Right lobe of liver (tissue), 6 donors: Measurements from ENCODE around the gene PTF1A. TPM values are rescaled to one million over a fixed set of nuclear protein-coding genes. Genes with fewer than 3 reads are reported as not detected.

Experiments
- ATAC-seq, 4 donors: fragments of 200-7000 bp; cut with Tn5 transposase; one replicate each; pipeline ENCODE4 v1.9.1; 2020; ENCODE audit warnings: mild to moderate bottlenecking in 4 of 4, moderate library complexity in 4 of 4
- DNase-seq, 3 donors: peaks; one replicate each; pipeline ENCODE4 v3.0.0-alpha.2; 2020
- H3K27ac ChIP-seq, 3 donors: fragments of 200-600 bp; one replicate each; pipeline ENCODE4 v1.8.0; 2022
- H3K27me3 ChIP-seq, 2 donors: fragments of 200-600 bp; one replicate each; pipeline ENCODE4 v1.8.0; 2022
- H3K36me3 ChIP-seq, 4 donors: fragments of 200-600 bp; sonication (generic) in 1 of 4; one replicate each; pipeline versions ENCODE4 v1.5.1 to v1.8.0; 2017 to 2022; ENCODE audit warnings: control low read depth in 1 of 4
- H3K4me1 ChIP-seq, 4 donors: fragments of 200-600 bp; sonication (generic) in 1 of 4; one replicate each; pipeline versions ENCODE4 v1.5.1 to v1.8.0; 2017 to 2022; ENCODE audit warnings: control low read depth in 1 of 4
- H3K4me3 ChIP-seq, 3 donors: fragments of 200-600 bp; one replicate each; pipeline ENCODE4 v1.8.0; 2022
- H3K9me3 ChIP-seq, 4 donors: fragments of 200-600 bp; sonication (generic) in 1 of 4; one replicate each; pipeline versions ENCODE4 v1.5.1 to v1.8.0; 2017 to 2022; ENCODE audit warnings: control low read depth in 1 of 4
- POLR2A ChIP-seq: fragments of 450-650 bp; IDR thresholded peaks from one replicate; pipeline ENCODE4 v1.6.1; 2017; ENCODE audit warnings: antibody characterized with exemption, mild to moderate bottlenecking
- WGBS: methylation state at CpG from one replicate; pipeline ENCODE4 v1.1.6; 2018; ENCODE audit warnings: low coverage, low lambda C conversion rate; ENCODE audit not compliant: insufficient coverage; ENCODE audit errors: missing lambda C conversion rate; 5-methylcytosine and 5-hydroxymethylcytosine counted together
- intact Hi-C, 2 donors: fragments of 100-400 bp; cut with DNase I; formaldehyde crosslinking; loops; one replicate each; pipeline versions ENCODE4 v1.11.2 to v1.14.1; 2022
- total RNA-seq, 6 experiments: library from RNA; depleted of rRNA in 2 of 6; stranded (reverse); fragments of >200 nt in 2 of 6; fragmentation: NEBNext Ultra II Directional in 3 of 6; extraction: Animal tissue kit (Norgen Biotek cat#: 25700) in 3 of 6; gene quantifications; one replicate each; pipeline versions ENCODE4 v1.1.0 to v1.2.4, GENCODE V29; 2016 to 2023
- TF ChIP-seq, protein P1 (sequence below), 4 donors: fragments of 200-600 bp in 3 of 4; fragments of 450-650 bp in 1 of 4; IDR thresholded peaks; one replicate each; pipeline versions ENCODE4 v1.5.1 to v1.8.0; 2016 to 2022; ENCODE audit warnings: antibody characterized with exemption in 4 of 4, mild to moderate bottlenecking in 2 of 4
- donor health status: DM: no; HTN: yes; CAD: no.
- donor health status: DM: no; HTN: no; CAD: no.
- donor health status: DM: no; HTN: no; CAD: no.
- donor health status: DM: no; HTN: yes; CAD: no.
- donor health status: DM: no; HTN: yes; CAD: no.

The PTF1A gene
- total RNA-seq, 6 experiments from 2014 or later = not detected

GRCh38 chr10:23194471-23194965, 2.4 kb downstream of the PTF1A start:
- Histone ChIP-seq H3K27ac (no peak overlapping the region), H3K36me3 (no peaks in the 10 kb centered on the region), H3K4me1 (peaks cover 0 to 4% (median 0%) of the 10 kb centered on the region in 4 donors), H3K27me3 (peaks cover 5 to 32% of the 10 kb centered on the region in 2 donors), H3K9me3 (no peaks in the 10 kb centered on the region), H3K4me3 (no peak overlapping the region)
- 4% methylated on average over 8 of the region's 13 CpGs for WGBS
- no peak for TF ChIP-seq POLR2A
- TF ChIP-seq, protein P1, sequence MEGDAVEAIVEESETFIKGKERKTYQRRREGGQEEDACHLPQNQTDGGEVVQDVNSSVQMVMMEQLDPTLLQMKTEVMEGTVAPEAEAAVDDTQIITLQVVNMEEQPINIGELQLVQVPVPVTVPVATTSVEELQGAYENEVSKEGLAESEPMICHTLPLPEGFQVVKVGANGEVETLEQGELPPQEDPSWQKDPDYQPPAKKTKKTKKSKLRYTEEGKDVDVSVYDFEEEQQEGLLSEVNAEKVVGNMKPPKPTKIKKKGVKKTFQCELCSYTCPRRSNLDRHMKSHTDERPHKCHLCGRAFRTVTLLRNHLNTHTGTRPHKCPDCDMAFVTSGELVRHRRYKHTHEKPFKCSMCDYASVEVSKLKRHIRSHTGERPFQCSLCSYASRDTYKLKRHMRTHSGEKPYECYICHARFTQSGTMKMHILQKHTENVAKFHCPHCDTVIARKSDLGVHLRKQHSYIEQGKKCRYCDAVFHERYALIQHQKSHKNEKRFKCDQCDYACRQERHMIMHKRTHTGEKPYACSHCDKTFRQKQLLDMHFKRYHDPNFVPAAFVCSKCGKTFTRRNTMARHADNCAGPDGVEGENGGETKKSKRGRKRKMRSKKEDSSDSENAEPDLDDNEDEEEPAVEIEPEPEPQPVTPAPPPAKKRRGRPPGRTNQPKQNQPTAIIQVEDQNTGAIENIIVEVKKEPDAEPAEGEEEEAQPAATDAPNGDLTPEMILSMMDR (IDR thresholded peaks at IDR 0.05) = no peak
- intact Hi-C loops = no loop called here
- DNase-seq (no peak), ATAC-seq (no peak)

DNA sequence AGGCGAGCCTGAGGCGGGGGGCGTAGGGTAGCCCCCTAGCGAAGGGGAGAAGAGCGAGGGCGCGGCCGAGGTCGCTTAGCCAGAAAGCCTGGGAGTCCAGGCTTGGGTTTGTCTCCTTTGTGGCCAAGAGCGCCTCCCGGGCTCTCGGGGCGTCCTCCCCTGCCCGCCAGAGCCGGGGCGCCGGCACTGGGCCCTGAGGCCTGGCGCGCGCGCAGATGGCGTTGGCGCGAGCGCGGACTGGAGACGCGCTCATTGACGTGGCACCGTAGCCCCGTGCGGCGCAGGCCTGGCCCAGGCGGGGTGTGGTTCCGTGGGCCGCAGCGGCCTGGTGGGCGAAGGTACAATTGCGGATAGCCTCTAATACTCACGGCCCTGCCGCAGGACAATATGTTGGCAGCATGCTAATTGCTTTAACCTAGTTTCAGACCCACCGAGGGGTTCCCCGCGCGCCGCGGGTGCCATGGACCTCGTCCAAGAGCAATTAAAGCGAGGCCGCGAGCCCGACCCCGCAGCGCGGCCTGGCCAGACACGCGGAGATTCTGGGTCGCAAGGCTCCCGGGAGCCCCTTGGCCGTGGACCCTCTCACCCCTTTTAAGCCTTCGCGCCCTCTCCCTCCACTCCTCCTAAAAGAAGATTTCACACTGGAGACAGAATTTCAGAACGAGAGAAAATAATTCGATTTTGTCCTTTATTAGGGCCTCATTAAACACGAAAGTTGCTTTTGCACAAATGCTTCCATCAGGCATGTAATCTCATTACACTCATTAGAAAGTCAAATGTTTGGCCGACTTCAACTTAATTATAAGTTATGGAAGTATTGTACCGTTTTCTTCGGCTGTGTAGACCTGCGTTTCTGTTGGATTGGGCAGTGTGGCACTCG, 3.1 kb downstream of the PTF1A start:
- Histone ChIP-seq H3K36me3 (no peaks in the 10 kb centered on the region), H3K4me1 (peaks cover 0 to 4% (median 0%) of the 10 kb centered on the region in 4 donors), H3K27ac (no peak overlapping the region), H3K27me3 (peaks cover 8 to 32% of the 10 kb centered on the region in 2 donors), H3K4me3 (no peak overlapping the region), H3K9me3 (no peaks in the 10 kb centered on the region)
- DNase-seq = no peak
- intact Hi-C loops = no loop called here
- TF ChIP-seq POLR2A = no peak
- TF ChIP-seq, protein P1 (IDR thresholded peaks at IDR 0.05) = no peak
- 9% methylated on average over 12 of the region's 70 CpGs for WGBS
- ATAC-seq = no peak

DNA sequence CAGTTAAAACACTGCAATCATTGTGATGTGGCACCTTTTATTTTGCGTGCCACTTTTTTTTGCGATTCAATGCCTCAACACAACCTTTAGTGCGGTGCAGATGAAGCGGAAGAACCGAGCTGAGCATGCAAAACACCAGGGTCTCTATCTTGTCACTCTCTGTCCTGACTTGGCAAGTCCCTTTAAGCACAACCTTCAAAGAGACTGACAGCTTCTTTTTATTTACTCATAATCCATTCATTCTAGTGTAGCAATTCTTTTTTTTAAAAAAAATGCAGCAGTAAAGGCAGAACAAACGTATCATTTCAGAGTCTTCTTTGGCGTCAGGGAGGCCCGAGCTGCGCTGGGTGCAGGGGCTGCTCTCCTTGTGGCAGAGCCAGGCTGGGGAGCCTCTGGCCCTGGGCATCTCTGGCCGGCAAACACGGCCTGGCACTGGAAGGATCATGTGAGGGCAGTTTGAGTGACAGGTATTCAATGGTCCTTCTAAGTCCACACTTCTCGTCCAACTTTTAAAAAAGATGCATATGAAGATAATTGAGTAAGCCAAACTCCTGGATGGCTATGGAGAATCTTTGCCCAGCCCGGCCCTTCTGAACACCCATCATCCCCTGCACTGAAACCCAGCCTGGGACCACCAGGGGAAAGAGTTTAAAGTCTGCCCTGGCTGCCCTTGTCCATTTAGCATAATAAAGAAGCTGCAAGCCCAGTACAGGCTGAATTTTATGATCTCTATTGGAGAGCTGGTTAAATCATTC, 3.9 kb downstream of the PTF1A start:
- intact Hi-C loops = no loop called here
- Histone ChIP-seq H3K27ac (no peak overlapping the region), H3K9me3 (no peaks in the 10 kb centered on the region), H3K36me3 (no peaks in the 10 kb centered on the region), H3K4me3 (no peak overlapping the region), H3K4me1 (peaks cover 0 to 4% (median 0%) of the 10 kb centered on the region in 4 donors), H3K27me3 (peaks cover 8 to 32% of the 10 kb centered on the region in 2 donors)
- TF ChIP-seq, protein P1 (IDR thresholded peaks at IDR 0.05) = no peak
- no peak for TF ChIP-seq POLR2A
- DNase-seq (no peak), ATAC-seq (no peak)
- WGBS = 1% methylated on average over 13 of the region's 13 CpGs

- Histone ChIP-seq H3K36me3 (no peaks in the 10 kb centered on the region), H3K27me3 (peaks cover 8 to 30% of the 10 kb centered on the region in 2 donors), H3K4me1 (peaks cover 0 to 4% (median 0%) of the 10 kb centered on the region in 4 donors), H3K27ac (no peak overlapping the region), H3K9me3 (no peaks in the 10 kb centered on the region), H3K4me3 (no peak overlapping the region)
- 7% methylated on average over 3 of the region's 3 CpGs for WGBS
- intact Hi-C loops = no loop called here
- TF ChIP-seq, protein P1 (IDR thresholded peaks at IDR 0.05) = no peak
- TF ChIP-seq POLR2A = no peak
- DNase-seq (no peak), ATAC-seq (no peak)
Measured at GRCh38 chr10:23196915-23197314, 4.8 kb downstream of the PTF1A start.
